ENCODE results near the gene ZC3H7A.

ZC3H7A gene

DNA sequence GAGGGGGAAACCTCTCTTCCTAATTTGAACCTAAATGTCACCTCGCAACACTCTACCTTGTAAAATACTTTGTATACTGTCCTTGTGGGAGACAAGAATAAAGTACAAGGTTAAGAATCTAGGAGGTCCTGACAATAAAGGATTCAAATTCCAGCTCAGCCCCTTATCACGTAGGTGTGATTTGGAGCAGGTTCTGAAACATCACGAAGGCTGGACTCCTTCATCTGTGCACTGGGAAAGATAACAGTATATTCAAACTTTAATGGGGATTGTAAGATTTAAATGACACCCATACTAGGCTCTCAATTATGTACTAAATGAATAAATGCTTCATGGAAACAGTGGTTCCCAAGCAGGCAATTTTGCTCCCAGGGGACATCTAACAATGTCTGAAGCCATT is 56.5 kb downstream of the ZC3H7A start:
- TF ChIP-seq CTCF (conservative IDR thresholded peaks at IDR 0.05; ENCODE audit: low read length) (no peak), EZH2phosphoT487 (IDR thresholded peaks at IDR 0.05; ENCODE audit: borderline replicate concordance) (no peak)
- H3K4me1 ChIP-seq (ENCODE audit: insufficient read depth, low read length, poor library complexity, severe bottlenecking) = peaks cover 14% of the 10 kb centered on the region
- H3K36me3 ChIP-seq (ENCODE audit: insufficient read depth, low read length) = peaks cover 6% of the 10 kb centered on the region; the same call in 1 of the 2 replicates
- H3F3A ChIP-seq (ENCODE audit: low read depth) = no peaks in the 10 kb centered on the region
- H3K4me3 ChIP-seq (ENCODE audit: low read length, poor library complexity, severe bottlenecking) = peak overlapping the region; percentile 88
- H3K79me2 ChIP-seq (ENCODE audit: insufficient read depth, low read length) = peaks cover 60% of the 10 kb centered on the region
- no peaks in the 10 kb centered on the region for H3K27me3 ChIP-seq (ENCODE audit: insufficient read depth, low read length, poor library complexity, severe bottlenecking)
- no peaks in the 10 kb centered on the region for H3K9me3 ChIP-seq (ENCODE audit: insufficient read depth, low read depth, low read length)
- H3K9me2 ChIP-seq (replicated peaks; ENCODE audit: low read depth, low read length) = no peaks in the 10 kb centered on the region
- H3K4me2 ChIP-seq (ENCODE audit: low read depth, low read length, poor library complexity, severe bottlenecking) = peak overlapping the region; percentile 73
- H2AFZ ChIP-seq (ENCODE audit: low read length) = no peak overlapping the region
- peaks cover 8% of the 10 kb centered on the region for H4K20me1 ChIP-seq (ENCODE audit: insufficient read depth, low read length, poor library complexity, severe bottlenecking)
- H3K9ac ChIP-seq (ENCODE audit: low read depth, low read length, poor library complexity, severe bottlenecking) = peak overlapping the region; percentile 79

DNA sequence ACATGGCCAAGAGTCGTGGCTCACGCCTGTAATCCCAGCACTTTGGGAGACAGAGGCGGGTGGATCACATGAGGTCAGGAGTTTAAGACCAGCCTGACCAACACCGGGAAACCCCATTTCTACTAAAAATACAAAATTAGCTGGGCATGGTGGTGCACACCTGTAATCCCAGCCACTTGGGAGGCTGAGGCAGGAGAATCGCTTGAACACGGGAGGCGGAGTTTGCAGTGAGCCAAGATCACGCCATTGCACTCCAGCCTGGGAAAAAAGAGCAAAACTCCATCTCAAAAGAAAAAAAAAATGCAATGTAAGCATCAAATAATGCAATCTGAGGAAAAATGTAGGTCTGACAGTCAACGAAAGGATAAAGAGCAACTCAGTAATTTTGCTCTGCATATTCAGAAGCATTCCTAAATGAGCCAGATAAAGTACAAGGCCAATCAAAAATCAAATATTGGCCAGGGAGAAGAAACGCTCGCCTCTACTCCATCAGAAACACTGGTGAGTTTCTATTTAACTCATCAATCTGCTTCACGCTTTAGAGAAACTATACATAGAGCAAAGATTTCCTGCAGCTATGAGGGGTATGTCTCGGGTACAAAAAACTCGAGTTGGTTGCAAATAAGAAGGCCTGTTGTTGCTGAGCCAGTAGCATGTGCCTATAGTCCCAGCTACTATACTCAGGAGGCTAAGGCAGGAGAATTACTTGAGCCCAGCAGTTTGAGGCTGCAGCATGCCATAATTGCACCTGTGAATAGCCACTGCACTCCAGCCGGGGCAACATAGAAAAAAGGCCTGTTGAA is 58.1 kb downstream of the ZC3H7A start:
- Histone ChIP-seq H2AFZ (ENCODE audit: low read length) (no peak overlapping the region), H3K4me1 (ENCODE audit: insufficient read depth, low read length, poor library complexity, severe bottlenecking) (peaks cover 14% of the 10 kb centered on the region), H3K36me3 (ENCODE audit: insufficient read depth, low read length) (peaks cover 10% of the 10 kb centered on the region; the same call in 1 of the 2 replicates), H3K9me2 (replicated peaks; ENCODE audit: low read depth, low read length) (no peaks in the 10 kb centered on the region), H4K20me1 (ENCODE audit: insufficient read depth, low read length, poor library complexity, severe bottlenecking) (peaks cover 12% of the 10 kb centered on the region), H3F3A (ENCODE audit: low read depth) (no peaks in the 10 kb centered on the region), H3K27me3 (ENCODE audit: insufficient read depth, low read length, poor library complexity, severe bottlenecking) (no peaks in the 10 kb centered on the region), H3K4me2 (ENCODE audit: low read depth, low read length, poor library complexity, severe bottlenecking) (peak overlapping the region; percentile 73), H3K9me3 (ENCODE audit: insufficient read depth, low read depth, low read length) (no peaks in the 10 kb centered on the region), H3K4me3 (ENCODE audit: low read length, poor library complexity, severe bottlenecking) (peak overlapping the region; percentile 24), H3K9ac (ENCODE audit: low read depth, low read length, poor library complexity, severe bottlenecking) (no peak overlapping the region), H3K79me2 (ENCODE audit: insufficient read depth, low read length) (peaks cover 60% of the 10 kb centered on the region)
- TF ChIP-seq CTCF (conservative IDR thresholded peaks at IDR 0.05; ENCODE audit: low read length) (no peak), EZH2phosphoT487 (IDR thresholded peaks at IDR 0.05; ENCODE audit: borderline replicate concordance) (no peak)

DNA sequence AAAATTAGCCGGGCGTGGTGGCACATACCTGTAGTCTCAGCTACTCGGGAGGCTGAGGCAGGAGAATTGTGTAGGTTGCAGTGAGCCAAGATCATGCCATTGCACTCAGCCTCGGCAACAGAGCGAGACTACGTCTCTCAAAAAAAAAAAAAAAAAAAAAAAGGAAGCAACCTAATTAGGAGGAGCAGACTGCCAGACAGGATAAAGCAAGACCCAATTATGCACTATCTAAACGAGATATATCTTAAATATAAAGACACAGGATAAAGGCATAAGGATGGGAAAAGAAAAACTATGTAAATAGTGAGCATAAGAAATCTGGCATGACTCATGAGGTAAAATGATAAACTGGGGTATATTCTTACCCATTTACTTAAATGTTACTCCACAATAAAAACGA is 59.3 kb downstream of the ZC3H7A start:
- H3F3A ChIP-seq (ENCODE audit: low read depth) = no peaks in the 10 kb centered on the region
- peak overlapping the region; percentile 32 for H3K4me3 ChIP-seq (ENCODE audit: low read length, poor library complexity, severe bottlenecking)
- no peak overlapping the region for H3K9ac ChIP-seq (ENCODE audit: low read depth, low read length, poor library complexity, severe bottlenecking)
- no peak for TF ChIP-seq CTCF (conservative IDR thresholded peaks at IDR 0.05; ENCODE audit: low read length)
- no peak for TF ChIP-seq EZH2phosphoT487 (IDR thresholded peaks at IDR 0.05; ENCODE audit: borderline replicate concordance)
- peaks cover 11% of the 10 kb centered on the region; the same call in 1 of the 2 replicates for H3K36me3 ChIP-seq (ENCODE audit: insufficient read depth, low read length)
- H3K4me2 ChIP-seq (ENCODE audit: low read depth, low read length, poor library complexity, severe bottlenecking) = peak overlapping the region; percentile 73
- no peak overlapping the region for H2AFZ ChIP-seq (ENCODE audit: low read length)
- peaks cover 12% of the 10 kb centered on the region for H4K20me1 ChIP-seq (ENCODE audit: insufficient read depth, low read length, poor library complexity, severe bottlenecking)
- no peaks in the 10 kb centered on the region for H3K9me2 ChIP-seq (replicated peaks; ENCODE audit: low read depth, low read length)
- peaks cover 14% of the 10 kb centered on the region for H3K4me1 ChIP-seq (ENCODE audit: insufficient read depth, low read length, poor library complexity, severe bottlenecking)
- peaks cover 60% of the 10 kb centered on the region for H3K79me2 ChIP-seq (ENCODE audit: insufficient read depth, low read length)
- no peaks in the 10 kb centered on the region for H3K9me3 ChIP-seq (ENCODE audit: insufficient read depth, low read depth, low read length)
- no peaks in the 10 kb centered on the region for H3K27me3 ChIP-seq (ENCODE audit: insufficient read depth, low read length, poor library complexity, severe bottlenecking)

All from Loucy (cell line).